GM18502 (cell line): Measurements from ENCODE around the gene SARM1.
"Not testable (repeated sequence)": the region's sequence is repeated elsewhere in the genome, so short reads cannot be mapped to it uniquely, and the experiment has no call there.

Source experiments
- ATAC-seq: cut with Tn5 transposase; IDR thresholded peaks from one replicate; pipeline ENCODE4 v1.9.1; 2021; ENCODE audit warnings: mild to moderate bottlenecking; ENCODE audit not compliant: unreplicated experiment, poor library complexity

SARM1 gene

GRCh38 chr17:28371245-28372202 is at the start of gene SARM1:
Gene SARM1, plus strand, starts transcription at chr17:28371694. Its CDS starts 339 bp downstream, at chr17:28372033.
- ATAC-seq = peak; percentile 87

- no peak for ATAC-seq
These were observed 47.2 kb upstream of the SARM1 start for GRCh38 chr17:28324267-28324745.

GRCh38 chr17:28324781-28325180 is 46.7 kb upstream of the SARM1 start:
- no peak for ATAC-seq

GRCh38 chr17:28325211-28325610 is 46.3 kb upstream of the SARM1 start:
- ATAC-seq = no peak

GRCh38 chr17:28326114-28326513 is 45.4 kb upstream of the SARM1 start:
- no peak for ATAC-seq

- ATAC-seq = peak; percentile 73
These were observed 44.4 kb upstream of the SARM1 start for GRCh38 chr17:28327031-28327607.

GRCh38 chr17:28327709-28328108 is 43.8 kb upstream of the SARM1 start:
- ATAC-seq = no peak

GRCh38 chr17:28328325-28328724 is 43.2 kb upstream of the SARM1 start:
- no peak for ATAC-seq

- ATAC-seq = no peak
These were observed 40.8 kb upstream of the SARM1 start for GRCh38 chr17:28330671-28331070.

- ATAC-seq = no peak
These were observed 39.5 kb upstream of the SARM1 start for GRCh38 chr17:28331891-28332420.

- no peak for ATAC-seq
These were observed 38.3 kb upstream of the SARM1 start for GRCh38 chr17:28333083-28333746.

- no peak for ATAC-seq
These were observed 37.3 kb upstream of the SARM1 start for GRCh38 chr17:28334171-28334570.

GRCh38 chr17:28334666-28335200 is 36.8 kb upstream of the SARM1 start:
- no peak for ATAC-seq

GRCh38 chr17:28335201-28335958 is 36.1 kb upstream of the SARM1 start, which contains the start of the genes IFT20 and TNFAIP1:
Gene IFT20, minus strand, starts transcription at chr17:28335472. Its CDS starts 3,487 bp downstream, at chr17:28331985.
Gene TNFAIP1, plus strand, starts transcription at chr17:28335761. Its CDS starts 3,761 bp downstream, at chr17:28339522.
- ATAC-seq = peak; percentile 95

GRCh38 chr17:28335959-28336871 is 35.3 kb upstream of the SARM1 start:
- ATAC-seq = no peak

GRCh38 chr17:28338056-28338768 is 33.3 kb upstream of the SARM1 start:
- ATAC-seq = no peak

GRCh38 chr17:28338769-28339212 is 32.7 kb upstream of the SARM1 start:
- ATAC-seq = not testable (repeated sequence)

- no peak for ATAC-seq
These were observed 32.1 kb upstream of the SARM1 start for GRCh38 chr17:28339431-28339830.
